ENCODE measurements around the gene KIAA1328.

KIAA1328 gene

GRCh38 chr18:37258819-37259218, 429.9 kb downstream of the KIAA1328 start:
- no peak for DNase-seq

DNA sequence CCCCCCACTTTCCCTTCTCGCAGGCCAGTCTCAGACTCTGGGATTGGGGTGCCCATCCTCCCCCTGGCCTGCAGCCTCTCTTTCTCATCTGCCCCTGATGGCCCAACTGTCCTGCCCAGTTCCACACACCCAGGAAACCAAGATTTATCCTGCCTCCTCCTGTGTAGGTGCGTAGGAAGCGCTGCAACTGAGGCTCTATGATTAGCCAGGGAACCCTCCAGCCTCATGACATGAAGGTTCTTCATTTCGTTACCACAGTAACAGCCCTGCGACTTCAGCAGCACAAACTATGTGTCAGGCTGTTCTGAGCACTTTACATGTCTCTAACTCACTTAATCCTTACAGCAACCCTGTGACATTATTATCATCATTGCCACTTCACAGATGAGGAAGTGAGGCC, 430.8 kb downstream of the KIAA1328 start:
- no peak for DNase-seq

DNA sequence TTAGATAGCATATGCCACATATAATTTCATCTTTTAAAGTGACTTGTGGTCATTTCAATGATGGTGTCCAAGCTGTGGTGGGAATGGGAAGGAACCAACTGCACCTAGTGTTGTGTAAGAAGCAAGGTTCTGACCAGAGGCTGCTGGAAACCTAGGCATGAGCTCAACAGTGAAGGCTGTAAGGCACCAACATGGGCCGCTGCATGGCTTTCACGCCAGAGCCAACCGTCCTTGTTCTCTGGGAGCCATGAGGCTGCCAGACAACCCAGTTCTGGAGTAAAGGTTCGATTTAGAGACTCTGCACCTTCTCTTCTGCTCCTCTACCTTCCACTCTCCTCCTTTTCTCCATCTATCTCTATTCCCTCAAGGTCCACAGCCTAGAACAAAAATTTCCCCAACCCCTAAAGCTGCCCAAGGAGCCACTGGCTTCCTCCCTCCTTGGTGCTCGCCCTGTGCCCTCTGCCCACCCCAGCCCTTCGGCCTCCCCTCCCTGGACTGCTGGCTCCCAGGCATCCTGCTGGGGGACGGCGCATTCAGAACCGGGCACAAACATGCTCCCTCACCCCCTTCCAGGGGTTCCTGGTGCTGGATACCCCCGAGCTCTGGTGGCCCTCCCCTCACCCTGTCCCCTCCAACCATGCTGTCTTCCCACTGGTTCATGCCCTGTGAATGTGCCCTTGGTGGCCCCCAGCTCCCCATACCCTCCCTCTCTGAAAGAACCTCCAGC, 431.6 kb downstream of the KIAA1328 start:
- DNase-seq: no peak

DNA sequence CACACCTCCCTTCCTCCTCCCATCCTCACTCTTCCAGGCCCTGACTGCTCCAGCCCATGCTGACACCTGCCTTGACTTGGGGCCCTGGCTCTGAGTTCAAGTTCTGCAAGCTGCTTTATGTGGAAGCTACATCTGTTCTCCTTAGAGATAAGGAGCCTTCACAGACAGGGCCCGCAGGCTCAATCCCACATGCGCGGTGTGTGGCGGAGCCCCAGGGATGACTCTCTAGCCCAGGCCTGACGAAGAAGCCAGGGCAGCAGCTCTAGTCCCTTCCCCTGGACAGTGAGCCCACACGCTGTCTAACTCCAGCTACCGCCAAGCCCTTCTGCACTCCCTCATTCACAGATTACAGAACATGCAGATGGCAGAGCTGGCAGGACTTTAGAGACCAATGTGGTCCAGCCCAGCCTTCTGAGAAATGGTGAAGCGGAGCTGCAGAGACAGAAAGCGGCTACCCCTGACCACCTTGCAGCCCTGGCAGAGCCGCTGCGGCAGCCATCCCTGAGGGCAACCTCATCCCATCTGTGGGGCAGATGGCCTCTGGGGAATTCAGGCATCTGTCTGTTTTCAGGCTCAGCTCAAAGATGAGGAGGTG, 432.4 kb downstream of the KIAA1328 start:
- no peak for DNase-seq

DNA sequence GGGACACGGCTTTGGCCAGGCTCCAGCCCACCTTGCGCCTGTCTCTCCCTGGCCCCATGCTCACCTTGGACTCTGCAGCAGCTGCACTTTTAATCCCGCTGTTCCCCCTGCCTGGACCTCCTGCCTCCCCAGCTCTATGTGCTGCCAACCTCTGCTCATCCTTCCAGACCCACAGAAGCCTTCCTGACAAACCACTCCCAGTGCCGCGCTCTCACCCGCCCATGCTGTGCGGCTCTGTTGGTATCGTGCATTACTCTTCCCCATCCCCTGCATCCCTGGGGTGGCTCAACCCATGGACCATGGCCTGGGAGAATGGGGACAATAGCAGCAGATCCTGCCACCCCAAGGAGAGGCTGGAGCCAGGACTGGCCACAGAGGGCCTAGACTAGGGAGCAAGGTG, 433.1 kb downstream of the KIAA1328 start:
- no peak for DNase-seq

GRCh38 chr18:37264956-37265355, 436.0 kb downstream of the KIAA1328 start:
- no peak for DNase-seq

DNA sequence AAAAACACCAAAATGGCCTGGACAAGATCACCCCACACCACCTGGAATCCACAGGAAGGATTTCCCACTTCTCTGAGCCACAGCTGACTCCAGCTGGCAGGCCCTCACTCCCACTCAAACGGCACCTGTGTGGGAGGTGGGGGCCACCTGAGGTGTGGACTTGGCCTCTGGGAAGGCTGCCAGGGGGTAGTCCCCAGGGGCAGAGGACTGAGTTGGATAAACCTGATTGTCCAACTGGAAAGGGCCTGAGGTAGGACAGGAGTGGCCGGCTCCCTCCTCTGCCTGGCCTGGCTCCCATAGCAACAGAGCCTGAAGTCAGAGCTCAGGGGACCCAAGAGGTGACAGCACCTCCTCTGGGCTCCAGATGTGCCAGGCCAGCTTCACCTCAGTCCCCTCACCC, 436.5 kb downstream of the KIAA1328 start:
- DNase-seq: no peak

- DNase-seq: no peak
Observed at GRCh38 chr18:37266290-37266689, 437.4 kb downstream of the KIAA1328 start.

DNA sequence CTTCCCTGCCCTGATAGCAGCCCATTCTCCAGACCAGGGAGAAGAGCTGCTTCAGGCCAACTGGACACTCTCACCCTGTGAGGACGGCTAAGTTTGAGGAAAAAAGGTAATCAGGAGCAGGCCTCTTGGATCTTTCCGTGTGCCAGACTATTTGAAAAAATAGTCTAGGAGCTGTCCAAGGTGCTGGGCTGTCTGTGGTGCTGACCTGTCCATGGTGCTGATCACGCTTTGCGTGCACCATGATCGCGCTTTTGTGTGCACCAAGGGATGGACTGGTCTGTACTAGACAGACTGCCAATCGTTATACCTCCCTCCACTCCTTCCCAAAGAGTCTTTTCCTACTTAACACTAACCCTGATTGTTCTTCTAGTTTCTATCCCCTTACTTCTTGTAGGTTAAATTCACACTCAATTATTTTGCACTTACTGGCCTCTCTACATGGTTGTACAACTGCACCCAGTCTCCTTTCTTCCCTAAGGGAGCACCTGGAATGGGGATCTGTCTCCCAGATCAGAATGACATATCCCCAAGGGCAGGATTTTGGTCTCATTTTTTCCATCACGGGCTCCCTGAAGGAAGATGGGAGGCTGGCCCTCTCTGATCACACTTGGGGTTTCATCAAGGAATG, 441.2 kb downstream of the KIAA1328 start:
- DNase-seq: no peak

- no peak for DNase-seq
Observed at GRCh38 chr18:37270666-37271052, 441.7 kb downstream of the KIAA1328 start.

DNA sequence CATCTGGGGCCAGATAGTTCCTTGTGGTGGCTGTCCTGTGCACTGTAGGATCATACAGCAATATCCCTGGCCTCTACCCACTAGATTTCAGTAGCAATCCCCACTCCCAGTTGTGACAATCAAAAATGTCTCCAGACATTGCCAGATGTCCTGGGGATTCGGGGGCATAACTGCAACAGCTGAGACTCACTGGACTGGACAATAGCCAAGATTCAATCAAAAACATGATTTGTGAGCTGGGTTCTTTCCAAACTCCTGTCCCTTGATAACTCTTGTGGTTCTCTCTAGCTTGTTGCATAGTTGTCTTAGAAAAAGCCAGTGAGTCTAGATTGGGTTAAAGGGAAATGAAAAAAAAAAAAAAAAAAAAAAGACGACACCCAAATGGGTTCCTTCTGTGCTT, 443.3 kb downstream of the KIAA1328 start:
- DNase-seq: no peak

GRCh38 chr18:37272841-37273240, 443.9 kb downstream of the KIAA1328 start:
- DNase-seq: no peak

- DNase-seq: no peak
Observed at GRCh38 chr18:37274309-37275236, 445.6 kb downstream of the KIAA1328 start.

- no peak for DNase-seq
Observed at GRCh38 chr18:37275237-37275741, 446.4 kb downstream of the KIAA1328 start.

DNA sequence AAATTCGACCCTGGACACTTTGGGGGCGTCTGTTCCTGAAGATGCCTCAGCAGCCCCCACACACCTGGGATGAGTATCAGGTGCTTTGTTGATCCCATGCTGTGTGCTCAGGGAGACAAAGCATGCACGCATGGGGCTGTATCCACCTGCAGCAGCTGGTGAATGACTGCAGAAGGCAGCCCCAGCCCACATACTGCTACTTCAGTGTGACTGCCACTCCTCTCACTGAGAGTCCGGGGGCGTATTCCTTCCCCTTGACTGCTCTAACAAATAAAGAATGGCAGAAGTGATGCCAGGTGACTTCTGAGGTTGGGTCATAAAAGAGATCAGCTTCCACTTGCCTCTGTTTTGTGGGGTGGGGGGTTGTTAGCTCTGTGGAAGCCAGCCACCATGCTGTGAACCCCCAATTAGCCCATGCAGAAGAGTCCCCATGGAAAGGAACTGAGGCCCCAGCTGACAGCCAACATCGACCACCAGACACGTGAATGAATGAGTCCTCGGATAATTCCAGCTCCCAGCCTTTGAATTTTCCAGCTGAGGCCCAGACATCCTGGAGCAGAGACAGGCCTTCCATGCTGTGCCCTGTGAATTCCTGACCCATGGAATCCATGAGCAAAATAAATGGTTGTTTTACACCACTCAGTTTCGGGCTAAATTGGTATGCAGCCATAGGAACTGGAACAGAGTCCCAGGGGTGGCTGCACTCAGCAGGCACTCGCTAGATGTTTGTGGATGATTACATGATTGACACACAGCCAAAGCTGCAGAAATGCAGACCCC, 447.4 kb downstream of the KIAA1328 start:
- DNase-seq: no peak

- DNase-seq: no peak
Observed at GRCh38 chr18:37277804-37278203, 448.9 kb downstream of the KIAA1328 start.

Measured in NCI-H510A (cell line).